HG03196 (cell line): ENCODE measurements around the gene FAM107B.
"Not testable (repeated sequence)": the region's sequence is repeated elsewhere in the genome, so short reads cannot be mapped to it uniquely, and the experiment has no call there.

Experiments used
- ATAC-seq: cut with Tn5 transposase; IDR thresholded peaks from one replicate; pipeline ENCODE4 v1.9.1; 2021; ENCODE audit not compliant: unreplicated experiment

The FAM107B gene

GRCh38 chr10:14696821-14697220 lies 77.9 kb downstream of the FAM107B start:
- no peak for ATAC-seq

GRCh38 chr10:14695847-14696480 lies 78.7 kb downstream of the FAM107B start:
- ATAC-seq, result no peak

GRCh38 chr10:14693891-14694290 lies 80.8 kb downstream of the FAM107B start:
- ATAC-seq, result no peak

DNA sequence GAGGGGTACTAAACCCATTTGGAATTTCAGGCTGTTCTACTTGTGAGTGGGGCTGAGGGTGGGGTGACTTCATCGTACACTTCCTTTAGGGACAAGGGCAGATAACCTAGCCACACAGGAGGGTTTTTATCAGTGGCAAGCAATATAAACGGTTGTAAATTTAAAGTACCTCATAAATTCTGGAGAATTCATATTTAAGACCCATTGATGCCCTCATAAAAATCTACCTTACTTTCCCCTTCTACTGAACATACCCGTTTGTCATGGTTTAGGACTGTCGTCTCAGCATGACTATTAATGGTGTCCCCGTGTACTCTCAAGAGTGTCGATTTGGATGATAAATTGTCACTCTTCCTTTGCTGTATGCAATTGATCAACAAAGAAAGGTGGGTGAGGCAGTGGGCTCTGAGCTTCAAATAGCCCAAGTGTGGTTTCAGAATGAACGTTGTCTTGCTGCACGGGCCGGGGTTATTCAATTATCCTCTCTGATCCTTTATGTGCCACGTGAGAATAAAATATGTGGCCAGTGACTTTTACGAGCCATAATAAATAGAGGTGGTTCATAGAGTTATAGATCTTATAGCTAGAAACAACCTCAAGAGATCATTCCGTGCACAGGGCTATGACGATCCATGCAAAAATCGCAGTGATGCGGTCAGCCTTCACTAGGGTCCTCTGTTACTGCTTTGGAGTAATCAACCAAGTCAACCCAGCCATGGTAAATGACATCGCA lies 82.2 kb downstream of the FAM107B start:
- no peak for ATAC-seq

DNA sequence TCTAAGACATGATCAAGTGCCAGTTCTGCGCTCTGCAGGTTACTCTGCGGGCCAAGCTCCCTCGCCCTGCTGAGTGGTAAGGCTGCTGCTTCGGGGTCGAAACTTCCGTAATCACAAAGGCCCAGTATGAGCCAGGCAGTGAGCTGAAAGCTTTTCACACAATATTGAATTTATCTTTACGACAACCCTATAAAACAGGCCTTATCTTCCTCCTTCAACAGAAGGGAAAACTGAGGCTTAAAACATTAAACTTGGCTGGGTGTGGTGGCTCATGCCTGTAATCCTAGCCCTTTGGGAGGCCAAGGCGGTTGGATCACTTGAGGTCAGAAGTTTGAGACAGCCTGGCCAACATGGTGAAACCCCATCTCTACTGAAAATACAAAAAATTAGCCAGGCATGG lies 83.3 kb downstream of the FAM107B start:
- no peak for ATAC-seq

GRCh38 chr10:14688606-14689005 lies 86.1 kb downstream of the FAM107B start:
- no peak for ATAC-seq

DNA sequence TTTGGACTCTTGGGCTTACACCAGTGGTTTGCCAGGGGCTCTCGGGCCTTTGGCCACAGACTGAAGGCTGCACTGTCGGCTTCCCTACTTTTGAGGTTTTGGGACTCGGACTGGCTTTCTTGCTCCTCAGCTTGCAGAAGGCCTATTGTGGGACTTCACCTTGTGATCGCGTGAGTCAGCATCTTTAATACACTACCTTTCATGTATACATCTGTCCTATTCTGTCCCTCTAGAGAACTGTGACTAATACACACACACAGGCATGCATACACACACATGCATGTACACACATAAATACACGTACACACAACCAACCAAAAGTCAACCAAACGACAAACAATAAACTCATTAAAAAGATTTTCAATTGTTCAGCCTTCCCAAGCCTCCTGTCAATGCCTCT lies 86.5 kb downstream of the FAM107B start:
- ATAC-seq, result not testable (repeated sequence)

GRCh38 chr10:14687340-14687739 lies 87.4 kb downstream of the FAM107B start:
- no peak for ATAC-seq

GRCh38 chr10:14686356-14686755 lies 88.3 kb downstream of the FAM107B start:
- no peak for ATAC-seq

DNA sequence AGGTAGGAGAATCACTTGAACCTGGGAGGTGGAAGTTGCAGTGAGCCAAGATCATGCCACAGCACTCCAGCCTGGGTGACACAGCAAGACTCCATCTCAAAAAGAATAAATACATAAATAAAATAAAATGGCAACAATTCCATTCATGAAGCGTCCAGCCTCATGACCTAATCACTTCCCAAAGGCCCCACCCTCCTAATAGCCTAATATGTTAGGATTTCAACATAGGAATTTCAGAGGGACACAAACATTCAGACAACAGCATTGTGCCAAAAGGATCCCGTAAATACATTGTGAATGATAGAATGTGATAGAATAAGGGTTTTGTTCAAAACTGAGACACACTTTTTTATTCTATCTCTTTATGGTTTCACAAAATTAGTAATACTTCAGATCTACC lies 90.3 kb downstream of the FAM107B start:
- no peak for ATAC-seq

DNA sequence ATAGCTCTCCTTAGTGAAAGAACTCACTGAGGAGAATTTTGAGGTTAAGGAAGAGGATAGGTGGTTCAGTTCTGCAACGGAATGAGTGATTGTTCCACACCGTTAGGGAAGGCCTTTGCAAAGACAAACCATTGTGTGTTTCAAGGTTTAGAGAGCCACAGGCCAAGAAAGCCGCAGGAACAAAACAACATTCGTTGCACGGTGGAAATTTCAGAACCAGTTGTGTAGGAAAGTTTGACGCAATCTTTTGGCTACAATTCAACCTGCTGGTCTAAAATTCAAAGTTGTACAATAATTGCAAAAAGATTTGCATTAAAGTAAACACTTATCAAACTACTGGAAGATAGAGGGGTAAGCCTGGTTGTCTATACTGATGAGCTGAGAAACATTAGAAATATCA lies 91.4 kb downstream of the FAM107B start:
- ATAC-seq, result no peak

DNA sequence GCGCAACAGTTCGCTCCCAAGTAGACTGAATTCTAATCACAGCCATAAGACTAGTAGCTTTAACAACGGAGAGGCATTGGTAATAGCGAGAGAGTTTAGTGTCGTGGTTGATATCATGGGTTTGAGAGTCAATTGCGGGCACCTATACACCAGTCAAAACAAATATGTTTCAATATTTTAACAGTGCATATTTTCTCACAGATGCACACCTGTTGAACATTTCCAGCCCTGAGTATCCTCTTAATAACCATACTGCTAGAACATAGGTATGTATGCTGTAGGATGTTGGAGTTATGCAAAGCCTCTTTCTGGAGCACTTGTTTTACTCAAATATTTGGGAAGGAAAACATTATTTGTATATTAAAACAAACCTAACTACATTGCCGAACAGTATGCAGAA lies 92.9 kb downstream of the FAM107B start:
- ATAC-seq, result no peak

- no peak for ATAC-seq
These were observed 93.4 kb downstream of the FAM107B start for GRCh38 chr10:14681305-14681704.

DNA sequence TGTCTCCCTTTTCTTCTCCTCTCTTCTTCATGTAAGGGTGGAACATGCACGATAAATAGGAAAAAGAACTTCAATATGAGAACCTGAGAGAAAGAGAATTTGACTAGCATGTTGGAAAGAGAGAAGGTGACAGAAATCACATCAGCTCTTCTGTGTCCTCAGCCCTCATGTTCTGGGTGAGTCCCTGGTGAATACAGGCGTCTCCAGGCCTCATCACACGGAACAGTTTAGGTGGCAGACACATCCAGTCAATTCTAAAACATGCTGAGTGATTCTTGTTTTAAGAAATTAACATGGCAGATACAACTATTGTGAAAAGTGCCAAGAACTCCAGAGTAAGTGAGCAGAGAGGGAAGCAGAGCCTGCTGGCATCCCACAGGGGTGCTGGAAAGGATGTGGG lies 96.1 kb downstream of the FAM107B start:
- no peak for ATAC-seq

DNA sequence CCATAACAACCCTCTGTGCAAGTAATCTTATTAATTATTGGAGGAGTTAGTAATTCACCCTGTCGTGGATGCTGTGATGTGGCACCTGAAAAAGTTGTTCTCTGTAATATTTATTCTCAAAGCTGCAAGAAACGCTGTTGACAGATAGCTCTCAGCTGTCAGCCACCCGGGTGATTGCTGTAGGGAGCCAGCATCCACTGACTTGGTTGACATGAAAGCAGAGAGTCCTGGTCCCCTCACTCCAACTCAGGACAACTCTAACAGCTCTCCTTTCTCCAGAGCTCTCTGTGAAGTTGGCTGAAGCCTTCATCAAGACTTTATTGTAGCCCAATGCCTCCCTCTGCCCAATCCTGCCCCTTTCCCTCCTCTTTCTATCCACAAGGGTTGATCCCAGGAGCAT lies 98.0 kb downstream of the FAM107B start:
- no peak for ATAC-seq

GRCh38 chr10:14674376-14675050 lies 100.2 kb downstream of the FAM107B start:
- ATAC-seq, result no peak

GRCh38 chr10:14673189-14673861 lies 101.4 kb downstream of the FAM107B start:
- no peak for ATAC-seq

GRCh38 chr10:14671386-14671831 lies 103.3 kb downstream of the FAM107B start:
- ATAC-seq, result no peak

DNA sequence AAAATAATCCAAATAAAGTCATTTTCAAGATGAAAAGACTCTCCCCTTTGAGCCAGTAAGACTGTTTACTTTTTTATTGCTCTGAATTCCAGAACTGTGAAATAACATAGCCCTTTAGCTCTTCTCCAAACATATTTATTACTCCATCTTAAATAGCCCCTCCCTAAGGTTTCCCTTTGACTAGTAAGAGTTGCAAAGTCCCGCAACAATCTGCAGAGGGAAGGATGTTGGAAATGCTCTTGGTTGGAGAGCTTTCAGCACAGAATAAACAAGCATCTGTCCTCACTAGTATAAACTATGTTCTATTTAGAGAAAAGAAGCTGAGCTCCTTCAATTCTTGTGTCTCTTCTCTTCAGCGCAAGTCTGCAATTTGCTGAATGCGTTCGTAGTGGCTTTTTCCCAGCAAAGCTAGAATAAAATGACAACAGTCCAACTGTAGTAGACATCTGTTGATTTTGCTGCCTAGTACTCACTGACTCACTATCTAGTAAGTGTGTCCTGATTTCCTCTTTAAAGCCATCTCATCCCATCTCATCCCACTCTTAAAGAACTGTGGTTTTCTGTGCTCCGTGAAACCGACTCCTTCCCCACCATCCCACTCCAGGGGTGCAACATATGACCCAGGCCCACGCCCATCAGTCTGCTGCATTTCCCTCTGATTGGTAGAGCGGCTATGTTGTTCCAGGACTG lies 104.0 kb downstream of the FAM107B start:
- no peak for ATAC-seq

GRCh38 chr10:14669576-14669975 lies 105.1 kb downstream of the FAM107B start:
- ATAC-seq, result no peak

DNA sequence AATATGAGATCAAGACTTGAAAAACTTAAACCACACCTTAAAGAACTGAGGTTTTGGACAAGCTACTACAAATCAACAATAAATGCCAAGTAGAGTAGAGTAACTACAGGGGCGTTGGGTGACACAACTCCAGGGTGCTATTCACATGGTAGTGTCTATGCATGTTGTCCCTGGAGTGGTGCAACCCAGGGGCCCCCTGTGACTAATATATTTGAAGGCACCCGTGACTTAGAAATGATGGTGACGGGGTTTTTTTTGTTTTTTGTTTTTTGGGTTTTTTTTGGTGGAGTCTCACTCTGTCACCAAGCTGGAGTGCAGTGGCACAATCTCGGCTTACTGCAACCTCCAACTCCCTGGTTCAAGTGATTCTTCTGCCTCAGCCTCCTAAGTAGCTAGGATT lies 106.9 kb downstream of the FAM107B start:
- no peak for ATAC-seq
